Hepatocyte (in vitro differentiated cells): ENCODE measurements around the gene ADAMTS14. TPM values are rescaled to one million over a fixed set of nuclear protein-coding genes. Genes with fewer than 3 reads are reported as not detected.

ENCODE experiments used
- DNase-seq: peaks from one replicate; pipeline ENCODE4 v3.0.0-alpha.2; 2016; ENCODE audit warnings: low spot score
- H2AFZ ChIP-seq: fragments of 200-600 bp; sonication (generic); 2 replicates; pipeline ENCODE4 v1.6.0; 2016; ENCODE audit warnings: antibody characterized with exemption, mild to moderate bottlenecking
- H3K27ac ChIP-seq: fragments of 200-600 bp; sonication (generic); 2 replicates; pipeline ENCODE4 v1.5.1; 2016; ENCODE audit warnings: mild to moderate bottlenecking
- H3K27me3 ChIP-seq: fragments of 200-600 bp; sonication (generic); 2 replicates; pipeline ENCODE4 v1.6.1; 2016
- H3K36me3 ChIP-seq: fragments of 200-600 bp; sonication (generic); replicated peaks from 2 replicates; pipeline ENCODE4 v1.5.1; 2016; ENCODE audit warnings: low read depth; ENCODE audit not compliant: insufficient read depth
- H3K4me1 ChIP-seq: fragments of 200-600 bp; sonication (generic); 2 replicates; pipeline ENCODE4 v1.5.1; 2016; ENCODE audit warnings: mild to moderate bottlenecking, moderate library complexity; ENCODE audit not compliant: insufficient read depth
- H3K4me2 ChIP-seq: fragments of 200-600 bp; sonication (generic); 2 replicates; pipeline ENCODE4 v1.6.0; 2016
- H3K4me3 ChIP-seq: fragments of 200-600 bp; sonication (generic); 2 replicates; pipeline ENCODE4 v1.5.1; 2016; ENCODE audit warnings: mild to moderate bottlenecking
- H3K79me2 ChIP-seq: fragments of 200-600 bp; sonication (generic); 2 replicates; pipeline ENCODE4 v1.6.0; 2017; ENCODE audit warnings: mild to moderate bottlenecking
- H3K9me2 ChIP-seq: fragments of 200-600 bp; sonication (generic); replicated peaks from 2 replicates; pipeline ENCODE4 v1.6.0; 2017; ENCODE audit warnings: mild to moderate bottlenecking; ENCODE audit not compliant: insufficient read depth
- H3K9me3 ChIP-seq: fragments of 200-600 bp; sonication (generic); 2 replicates; pipeline ENCODE4 v1.5.1; 2016; ENCODE audit warnings: low read depth, mild to moderate bottlenecking
- H4K20me1 ChIP-seq: fragments of 200-600 bp; sonication (generic); 2 replicates; pipeline ENCODE4 v1.6.0; 2016; ENCODE audit warnings: mild to moderate bottlenecking; ENCODE audit not compliant: insufficient read depth, poor library complexity, severe bottlenecking
- CTCF ChIP-seq: fragments of 200-600 bp; sonication (generic); IDR thresholded peaks from 2 replicates; pipeline ENCODE4 v1.5.1; 2016; ENCODE audit warnings: antibody characterized with exemption, mild to moderate bottlenecking; ENCODE audit not compliant: poor library complexity
- EZH2 ChIP-seq: fragments of 200-600 bp; sonication (generic); IDR thresholded peaks from 2 replicates; pipeline ENCODE4 v1.6.1; 2016; ENCODE audit warnings: antibody characterized with exemption, mild to moderate bottlenecking, borderline replicate concordance
- EZH2phosphoT487 ChIP-seq: fragments of 200-600 bp; sonication (generic); IDR thresholded peaks from one replicate; pipeline ENCODE4 v1.6.1; 2018; ENCODE audit warnings: antibody characterized with exemption, mild to moderate bottlenecking, low read depth, moderate library complexity; ENCODE audit not compliant: unreplicated experiment, severe bottlenecking
- WGBS: methylation state at CpG from one replicate; pipeline ENCODE4 v1.1.6; 2016; ENCODE audit warnings: low lambda C conversion rate; ENCODE audit errors: missing lambda C conversion rate; 5-methylcytosine and 5-hydroxymethylcytosine counted together
- polyA plus RNA-seq: library from polyadenylated mRNA; unstranded; fragments of >200 nt; fragmentation: Nextera tagmentation; extraction: Ambion mirVana; gene quantifications from 2 replicates; pipeline ENCODE4 v1.2.1, GENCODE V29; 2016
- total RNA-seq: library from RNA; depleted of rRNA; stranded (reverse); fragments of >200 nt; gene quantifications from 2 replicates; pipeline ENCODE4 v1.2.3, GENCODE V29; 2014

The ADAMTS14 gene
- total and polyA plus RNA-seq, 2 experiments from 2014 or later, result 0.87 to 2.1 TPM

- H4K20me1 ChIP-seq, result no peaks in the 10 kb centered on the region
- no peaks in the 10 kb centered on the region for H3K36me3 ChIP-seq
- WGBS, result 82% methylated on average over 16 of the region's 16 CpGs
- H3K27ac ChIP-seq, result no peak overlapping the region
- H3K4me1 ChIP-seq, result no peaks in the 10 kb centered on the region
- H3K9me3 ChIP-seq, result no peaks in the 10 kb centered on the region
- no peaks in the 10 kb centered on the region for H3K9me2 ChIP-seq
- peak; percentile 23 for DNase-seq
- no peak overlapping the region for H2AFZ ChIP-seq
- no peak overlapping the region for H3K4me3 ChIP-seq
- no peaks in the 10 kb centered on the region for H3K27me3 ChIP-seq
- TF ChIP-seq CTCF (no peak), EZH2phosphoT487 (no peak), EZH2 (no peak)
- no peak overlapping the region for H3K4me2 ChIP-seq
- no peaks in the 10 kb centered on the region for H3K79me2 ChIP-seq
Measured at GRCh38 chr10:70715853-70716795, 43.8 kb downstream of the ADAMTS14 start.

- no peaks in the 10 kb centered on the region for H4K20me1 ChIP-seq
- WGBS, result 90% methylated on average over 4 of the region's 4 CpGs
- H3K4me2 ChIP-seq, result no peak overlapping the region
- H3K79me2 ChIP-seq, result no peaks in the 10 kb centered on the region
- no peak for DNase-seq
- H3K4me1 ChIP-seq, result no peaks in the 10 kb centered on the region
- no peak overlapping the region for H2AFZ ChIP-seq
- H3K36me3 ChIP-seq, result no peaks in the 10 kb centered on the region
- no peak overlapping the region for H3K4me3 ChIP-seq
- no peak for TF ChIP-seq EZH2
- TF ChIP-seq EZH2phosphoT487, result no peak
- no peak for TF ChIP-seq CTCF
- no peaks in the 10 kb centered on the region for H3K27me3 ChIP-seq
- H3K27ac ChIP-seq, result no peak overlapping the region
- no peaks in the 10 kb centered on the region for H3K9me2 ChIP-seq
- H3K9me3 ChIP-seq, result no peaks in the 10 kb centered on the region
Measured at GRCh38 chr10:70722820-70723424, 50.6 kb downstream of the ADAMTS14 start.

GRCh38 chr10:70723771-70724170, 51.5 kb downstream of the ADAMTS14 start:
- no peaks in the 10 kb centered on the region for H3K27me3 ChIP-seq
- H3K4me3 ChIP-seq, result no peak overlapping the region
- H3K36me3 ChIP-seq, result no peaks in the 10 kb centered on the region
- no peaks in the 10 kb centered on the region for H4K20me1 ChIP-seq
- no peaks in the 10 kb centered on the region for H3K79me2 ChIP-seq
- 91% methylated on average over 3 of the region's 3 CpGs for WGBS
- H2AFZ ChIP-seq, result no peak overlapping the region
- H3K4me1 ChIP-seq, result no peaks in the 10 kb centered on the region
- H3K9me3 ChIP-seq, result no peaks in the 10 kb centered on the region
- no peak for TF ChIP-seq EZH2phosphoT487
- TF ChIP-seq CTCF, result no peak
- no peak for TF ChIP-seq EZH2
- DNase-seq, result no peak
- no peaks in the 10 kb centered on the region for H3K9me2 ChIP-seq
- H3K4me2 ChIP-seq, result no peak overlapping the region
- no peak overlapping the region for H3K27ac ChIP-seq
